GM12801 (cell line): ENCODE measurements around the gene PTPN3.

Source experiments
- TF ChIP-seq, protein P1 (sequence below): IDR thresholded peaks from one replicate; pipeline ENCODE4 v1.5.1; 2011; ENCODE audit warnings: control low read depth; ENCODE audit not compliant: insufficient read length; ENCODE audit errors: extremely low read depth

The PTPN3 gene

DNA sequence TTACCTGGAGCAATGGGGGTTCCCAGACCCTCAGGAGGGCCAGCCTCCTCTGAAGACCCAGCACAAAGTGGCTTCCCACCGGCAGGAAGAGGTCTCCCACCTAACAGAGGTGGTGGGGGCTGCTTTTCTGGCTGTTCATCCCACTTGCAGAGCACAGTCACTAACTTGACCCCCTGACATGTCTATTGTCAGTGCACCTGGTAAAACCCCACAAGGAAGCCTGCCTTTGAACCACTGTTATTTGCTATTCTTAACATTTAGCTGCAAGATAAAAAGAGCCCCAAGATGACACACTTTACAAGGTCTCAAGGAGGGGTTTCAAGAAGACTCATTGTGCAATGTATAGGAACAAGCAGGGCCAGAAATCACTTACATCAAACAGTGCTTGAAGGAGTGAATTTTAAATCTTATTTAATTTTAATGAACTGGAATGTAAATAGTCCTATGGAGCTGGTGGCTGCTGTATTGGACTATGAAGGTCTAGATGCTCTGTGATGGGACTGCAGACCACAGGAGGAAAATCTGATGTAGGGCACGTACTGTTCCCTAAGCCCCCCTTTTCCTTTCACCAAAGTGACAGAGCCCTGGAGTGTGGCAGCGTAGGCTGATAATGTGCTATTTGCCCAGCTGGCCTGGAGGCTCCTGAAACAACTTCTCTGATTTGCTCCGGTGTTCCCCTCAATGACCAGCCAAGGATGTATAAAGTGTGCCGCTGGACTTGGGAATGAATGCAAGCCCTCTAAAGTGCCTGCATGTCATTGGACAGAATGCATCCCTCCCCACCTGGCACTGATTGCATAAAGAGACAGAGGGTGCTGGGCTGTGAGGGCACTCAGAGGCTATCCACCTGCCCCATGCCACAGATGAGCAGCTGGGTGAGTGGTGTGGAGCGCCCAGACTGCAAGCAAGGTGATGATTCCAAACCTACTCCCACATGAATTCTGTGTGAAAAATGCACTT lies 80.2 kb downstream of the PTPN3 start:
- TF ChIP-seq, protein P1, sequence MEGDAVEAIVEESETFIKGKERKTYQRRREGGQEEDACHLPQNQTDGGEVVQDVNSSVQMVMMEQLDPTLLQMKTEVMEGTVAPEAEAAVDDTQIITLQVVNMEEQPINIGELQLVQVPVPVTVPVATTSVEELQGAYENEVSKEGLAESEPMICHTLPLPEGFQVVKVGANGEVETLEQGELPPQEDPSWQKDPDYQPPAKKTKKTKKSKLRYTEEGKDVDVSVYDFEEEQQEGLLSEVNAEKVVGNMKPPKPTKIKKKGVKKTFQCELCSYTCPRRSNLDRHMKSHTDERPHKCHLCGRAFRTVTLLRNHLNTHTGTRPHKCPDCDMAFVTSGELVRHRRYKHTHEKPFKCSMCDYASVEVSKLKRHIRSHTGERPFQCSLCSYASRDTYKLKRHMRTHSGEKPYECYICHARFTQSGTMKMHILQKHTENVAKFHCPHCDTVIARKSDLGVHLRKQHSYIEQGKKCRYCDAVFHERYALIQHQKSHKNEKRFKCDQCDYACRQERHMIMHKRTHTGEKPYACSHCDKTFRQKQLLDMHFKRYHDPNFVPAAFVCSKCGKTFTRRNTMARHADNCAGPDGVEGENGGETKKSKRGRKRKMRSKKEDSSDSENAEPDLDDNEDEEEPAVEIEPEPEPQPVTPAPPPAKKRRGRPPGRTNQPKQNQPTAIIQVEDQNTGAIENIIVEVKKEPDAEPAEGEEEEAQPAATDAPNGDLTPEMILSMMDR: no peak

DNA sequence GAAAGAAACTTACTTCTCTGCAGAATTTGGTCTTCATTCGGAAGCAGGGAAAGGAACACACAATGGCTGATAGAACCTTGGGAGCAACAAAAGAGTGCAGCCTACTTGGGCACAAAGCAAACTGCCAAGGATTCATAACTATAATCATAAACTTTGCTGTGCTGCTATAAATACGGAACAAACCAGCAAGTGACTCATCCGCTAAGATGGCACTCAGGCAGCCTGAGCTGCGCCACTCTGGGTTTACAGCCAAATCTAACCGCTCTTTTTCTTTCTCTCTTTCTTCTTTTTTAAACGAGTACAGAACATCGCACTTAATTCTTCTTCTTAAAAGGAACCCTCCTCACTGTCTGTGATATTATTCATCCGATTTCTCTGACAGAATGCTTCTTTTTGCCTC lies 81.1 kb downstream of the PTPN3 start:
- TF ChIP-seq, protein P1: no peak

DNA sequence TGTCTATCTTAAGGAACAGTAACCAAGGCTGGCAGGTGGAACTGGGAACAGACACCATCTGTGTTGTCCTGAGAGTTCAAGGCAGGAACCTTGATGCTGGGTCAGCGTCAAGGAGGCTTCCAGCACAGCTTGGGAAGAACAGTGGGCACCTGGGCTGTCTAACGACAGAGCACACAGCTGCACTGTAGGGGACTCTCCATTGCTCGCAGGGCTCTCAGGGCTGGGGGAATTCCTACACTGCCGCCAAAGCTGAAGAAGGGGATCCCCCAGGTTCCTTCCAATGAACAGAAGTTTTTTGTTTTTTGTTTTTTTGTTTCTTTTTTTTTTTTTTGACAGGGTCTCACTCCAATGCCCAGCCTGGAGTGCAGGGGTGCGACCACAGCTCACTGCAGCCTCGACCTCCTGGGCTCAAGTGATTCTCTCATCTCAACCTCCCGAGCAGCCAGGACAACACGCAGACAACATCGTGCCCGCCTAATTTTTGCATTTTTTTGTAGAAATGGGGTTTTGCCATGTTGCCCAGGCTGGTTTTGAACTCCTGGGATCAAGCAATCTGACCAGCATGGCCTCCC lies 81.9 kb downstream of the PTPN3 start:
- TF ChIP-seq, protein P1: no peak

DNA sequence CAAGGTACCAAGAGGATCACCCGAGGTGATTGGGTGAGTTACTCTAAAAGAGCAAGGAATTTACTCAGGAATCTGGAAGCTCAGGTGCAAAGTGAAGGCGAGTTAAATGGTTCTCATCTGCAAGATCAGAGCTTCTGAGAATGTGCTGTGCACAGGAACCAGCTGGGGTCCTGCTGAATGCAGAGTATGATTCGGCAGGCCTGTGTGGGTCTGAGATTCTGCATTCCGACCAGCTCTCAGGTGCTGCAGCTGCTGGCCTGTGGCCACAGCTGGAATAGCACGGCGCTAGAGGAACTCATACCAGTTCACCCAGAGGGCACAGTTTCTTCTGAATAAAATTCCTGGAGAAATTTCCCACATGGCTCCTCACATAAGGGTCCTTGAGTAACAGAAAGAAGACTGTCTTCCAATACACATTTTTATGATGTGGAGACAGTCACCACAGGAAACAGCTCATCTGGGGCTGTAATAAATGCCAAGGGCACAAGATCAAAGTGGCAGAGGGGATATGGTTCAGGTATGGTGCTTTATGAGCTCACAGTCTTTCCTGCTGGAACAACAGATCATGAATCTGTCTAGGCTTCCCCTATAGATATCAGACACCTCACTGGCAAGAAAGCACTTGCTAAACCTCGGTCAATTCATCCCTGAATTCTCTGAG lies 83.9 kb downstream of the PTPN3 start:
- TF ChIP-seq, protein P1: no peak

DNA sequence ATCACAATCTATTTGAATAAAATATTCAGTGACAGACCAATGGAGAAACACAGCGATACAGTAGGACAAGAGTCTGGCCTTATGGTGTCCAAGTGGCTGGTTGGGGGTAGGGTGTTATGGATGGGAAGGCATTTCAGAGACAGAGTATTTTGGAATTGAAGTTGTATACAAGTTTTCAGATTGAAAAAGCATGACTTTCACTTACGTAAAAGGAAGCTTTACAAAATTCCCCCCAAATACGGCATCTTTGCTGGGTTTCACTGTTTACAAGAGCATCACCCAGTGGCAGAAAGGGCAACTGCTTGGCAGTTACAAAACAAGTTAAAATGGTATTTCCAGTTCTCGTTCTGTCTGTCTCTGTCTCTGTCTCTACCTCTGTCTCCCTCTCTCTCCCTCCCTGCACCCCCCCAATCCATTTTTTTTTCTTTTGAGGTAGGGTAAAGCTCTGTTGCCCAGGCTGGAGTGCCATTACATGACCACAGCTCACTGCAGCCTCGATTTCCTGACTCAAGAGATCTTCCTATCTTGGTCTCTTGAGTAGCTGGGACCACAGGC lies 86.2 kb downstream of the PTPN3 start:
- TF ChIP-seq, protein P1: peak; percentile 89

DNA sequence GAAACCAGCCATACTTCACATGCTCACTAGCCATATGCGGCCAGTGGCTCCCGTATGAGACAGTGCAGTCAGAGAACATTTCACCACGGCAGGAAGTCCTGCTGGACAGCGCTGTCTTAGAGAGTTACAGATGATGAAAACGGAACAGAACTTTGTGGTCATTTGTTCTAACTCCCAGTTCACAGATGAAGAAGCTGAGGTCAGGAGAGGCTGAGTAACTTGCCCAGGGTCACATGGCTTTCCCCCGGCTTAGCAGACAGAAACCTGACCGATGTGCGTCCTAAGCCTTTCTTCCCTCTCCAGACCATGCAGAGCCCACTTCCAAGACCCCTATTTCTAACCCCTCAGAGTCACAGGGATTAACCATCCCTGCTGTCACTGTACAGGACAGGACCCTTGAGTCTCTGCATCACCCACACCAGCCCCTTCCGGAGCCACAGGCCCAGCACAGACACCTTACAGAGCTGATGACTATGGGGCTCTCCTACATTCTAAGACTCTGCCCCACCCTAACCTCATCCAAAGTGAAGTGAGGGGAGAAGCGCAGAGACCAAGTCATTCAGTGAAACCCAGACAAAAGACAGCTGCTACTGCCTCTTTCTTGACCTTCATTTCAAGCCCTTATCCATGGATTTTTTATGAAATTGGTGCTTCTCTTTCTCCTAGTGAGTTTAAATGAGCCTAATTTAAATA lies 86.9 kb downstream of the PTPN3 start:
- TF ChIP-seq, protein P1: no peak
